ENCODE results near the gene LAMC1. TPM values are rescaled to one million over a fixed set of nuclear protein-coding genes. Genes with fewer than 3 reads are reported as not detected.

Gene LAMC1
- total and polyA plus RNA-seq, 10 of the 15 experiments (the other 5 are each of a cell fraction or from before 2014, with no cell fraction given): 4.6 to 51.4 (median 25.6) TPM

DNA sequence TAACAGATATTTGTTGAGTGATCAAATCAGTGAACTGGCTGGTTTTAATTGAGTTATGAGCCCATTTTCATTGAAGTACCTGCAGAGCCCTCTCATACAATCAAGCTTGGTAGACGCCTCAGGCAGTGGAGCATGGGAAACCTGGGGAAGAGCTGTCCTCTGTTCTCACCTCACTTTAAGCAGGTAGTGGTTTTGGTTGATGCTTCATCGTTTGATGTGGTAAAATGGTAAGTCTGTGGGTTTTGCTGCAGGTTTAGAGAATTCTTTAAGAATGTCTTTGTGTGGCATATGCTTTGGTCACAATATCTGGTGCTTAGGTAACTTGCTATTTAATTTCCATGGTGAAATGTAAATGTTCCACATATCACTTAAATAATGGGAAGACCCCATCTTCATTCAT lies 10.0 kb downstream of the LAMC1 start (continued):
- TF ChIP-seq PBX3 (IDR thresholded peaks at IDR 0.05; ENCODE audit: insufficient replicate concordance, low read depth, low read length) (no peak), RB1 (IDR thresholded peaks at IDR 0.05; ENCODE audit: borderline replicate concordance) (no peak), MYC (IDR thresholded peaks at IDR 0.05; ENCODE audit: insufficient read depth, insufficient read length, insufficient replicate concordance, low read length, severe bottlenecking) (no peak), ZNF622 (IDR thresholded peaks at IDR 0.05) (0 out of 2 replicates have a peak, but pooled peaks have one; percentile 39), MEF2A (IDR thresholded peaks at IDR 0.05; ENCODE audit: insufficient read depth, low read depth, low read length) (no peak), SP1 (IDR thresholded peaks at IDR 0.05; ENCODE audit: low read depth, low read length) (no peak), SREBF2 (IDR thresholded peaks at IDR 0.05; ENCODE audit: low read length) (no peak), POLR2AphosphoS5 (IDR thresholded peaks at IDR 0.05; ENCODE audit: low read length) (no peak), DPF2 (IDR thresholded peaks at IDR 0.05) (peak; percentile 60), STAT3 (IDR thresholded peaks at IDR 0.05; ENCODE audit: low read depth, low read length) (no peak), MTA3 (IDR thresholded peaks at IDR 0.05; ENCODE audit: borderline replicate concordance, low read length) (0 out of 2 replicates have a peak, but pooled peaks have one; percentile 36), USF1 (IDR thresholded peaks at IDR 0.05; ENCODE audit: borderline replicate concordance, extremely low read length, insufficient read depth, low read depth, low read length) (no peak), REST (IDR thresholded peaks at IDR 0.05; ENCODE audit: low read depth, low read length) (no peak)
- TF ChIP-seq, protein P1, sequence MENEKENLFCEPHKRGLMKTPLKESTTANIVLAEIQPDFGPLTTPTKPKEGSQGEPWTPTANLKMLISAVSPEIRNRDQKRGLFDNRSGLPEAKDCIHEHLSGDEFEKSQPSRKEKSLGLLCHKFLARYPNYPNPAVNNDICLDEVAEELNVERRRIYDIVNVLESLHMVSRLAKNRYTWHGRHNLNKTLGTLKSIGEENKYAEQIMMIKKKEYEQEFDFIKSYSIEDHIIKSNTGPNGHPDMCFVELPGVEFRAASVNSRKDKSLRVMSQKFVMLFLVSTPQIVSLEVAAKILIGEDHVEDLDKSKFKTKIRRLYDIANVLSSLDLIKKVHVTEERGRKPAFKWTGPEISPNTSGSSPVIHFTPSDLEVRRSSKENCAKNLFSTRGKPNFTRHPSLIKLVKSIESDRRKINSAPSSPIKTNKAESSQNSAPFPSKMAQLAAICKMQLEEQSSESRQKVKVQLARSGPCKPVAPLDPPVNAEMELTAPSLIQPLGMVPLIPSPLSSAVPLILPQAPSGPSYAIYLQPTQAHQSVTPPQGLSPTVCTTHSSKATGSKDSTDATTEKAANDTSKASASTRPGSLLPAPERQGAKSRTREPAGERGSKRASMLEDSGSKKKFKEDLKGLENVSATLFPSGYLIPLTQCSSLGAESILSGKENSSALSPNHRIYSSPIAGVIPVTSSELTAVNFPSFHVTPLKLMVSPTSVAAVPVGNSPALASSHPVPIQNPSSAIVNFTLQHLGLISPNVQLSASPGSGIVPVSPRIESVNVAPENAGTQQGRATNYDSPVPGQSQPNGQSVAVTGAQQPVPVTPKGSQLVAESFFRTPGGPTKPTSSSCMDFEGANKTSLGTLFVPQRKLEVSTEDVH (IDR thresholded peaks at IDR 0.05; ENCODE audit: low read depth, partially characterized antibody): no peak
